ENCODE data around the gene KDM5C.

DNA sequence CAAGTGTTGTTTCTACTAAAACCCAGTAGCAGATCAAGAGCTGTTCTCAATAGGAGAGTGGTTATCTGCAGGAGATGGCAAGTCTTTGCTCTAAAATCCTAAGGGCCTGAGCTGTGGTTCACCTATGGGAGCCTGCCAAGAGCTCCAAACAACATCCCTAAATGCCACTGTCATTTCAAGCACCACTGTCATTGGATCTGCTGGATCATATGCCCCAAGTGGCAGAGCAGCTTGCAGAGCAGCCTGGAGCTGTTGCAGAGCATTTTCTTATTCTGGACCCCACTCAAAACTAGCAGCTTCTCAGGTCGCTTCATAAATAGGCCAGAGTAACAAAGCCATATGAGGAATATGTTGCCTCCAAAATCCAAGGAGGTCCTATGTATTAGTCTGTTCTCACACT is 71.4 kb downstream of the KDM5C start:
- TF ChIP-seq, protein P1, sequence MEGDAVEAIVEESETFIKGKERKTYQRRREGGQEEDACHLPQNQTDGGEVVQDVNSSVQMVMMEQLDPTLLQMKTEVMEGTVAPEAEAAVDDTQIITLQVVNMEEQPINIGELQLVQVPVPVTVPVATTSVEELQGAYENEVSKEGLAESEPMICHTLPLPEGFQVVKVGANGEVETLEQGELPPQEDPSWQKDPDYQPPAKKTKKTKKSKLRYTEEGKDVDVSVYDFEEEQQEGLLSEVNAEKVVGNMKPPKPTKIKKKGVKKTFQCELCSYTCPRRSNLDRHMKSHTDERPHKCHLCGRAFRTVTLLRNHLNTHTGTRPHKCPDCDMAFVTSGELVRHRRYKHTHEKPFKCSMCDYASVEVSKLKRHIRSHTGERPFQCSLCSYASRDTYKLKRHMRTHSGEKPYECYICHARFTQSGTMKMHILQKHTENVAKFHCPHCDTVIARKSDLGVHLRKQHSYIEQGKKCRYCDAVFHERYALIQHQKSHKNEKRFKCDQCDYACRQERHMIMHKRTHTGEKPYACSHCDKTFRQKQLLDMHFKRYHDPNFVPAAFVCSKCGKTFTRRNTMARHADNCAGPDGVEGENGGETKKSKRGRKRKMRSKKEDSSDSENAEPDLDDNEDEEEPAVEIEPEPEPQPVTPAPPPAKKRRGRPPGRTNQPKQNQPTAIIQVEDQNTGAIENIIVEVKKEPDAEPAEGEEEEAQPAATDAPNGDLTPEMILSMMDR (IDR thresholded peaks at IDR 0.05; ENCODE audit: insufficient read depth, low read depth, low read length): no peak
- no peak for TF ChIP-seq EZH2 (IDR thresholded peaks at IDR 0.05; ENCODE audit: insufficient read depth, low read length)
